Brain pericyte (primary cell): ENCODE data around the gene KCNB1.

Source experiments
- DNase-seq: peaks from one replicate; pipeline ENCODE4 v3.0.0-alpha.2; 2012; ENCODE audit warnings: low read depth, low spot score

KCNB1 gene

GRCh38 chr20:49437057-49437456 is 45.4 kb downstream of the KCNB1 start:
- no peak for DNase-seq

DNA sequence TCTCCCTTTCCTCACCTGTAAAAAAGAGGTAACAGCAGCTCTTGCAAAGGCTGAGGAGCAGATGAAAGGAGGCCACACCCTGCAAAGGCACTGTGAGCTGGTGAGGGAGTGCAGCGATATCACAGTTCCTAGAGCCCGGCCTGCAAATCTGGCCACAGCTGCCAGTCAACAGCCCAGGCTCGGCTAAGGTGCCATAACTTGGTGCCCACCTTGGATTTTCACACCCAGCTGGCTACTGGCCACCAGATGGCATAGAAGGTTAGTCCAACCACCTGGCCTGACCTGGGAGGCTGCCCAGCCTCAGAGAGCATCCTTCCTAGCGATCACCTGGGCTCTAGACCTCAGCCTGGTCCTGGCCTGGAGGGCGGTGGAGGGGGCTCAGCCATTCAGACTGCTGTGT is 46.8 kb downstream of the KCNB1 start:
- no peak for DNase-seq

DNA sequence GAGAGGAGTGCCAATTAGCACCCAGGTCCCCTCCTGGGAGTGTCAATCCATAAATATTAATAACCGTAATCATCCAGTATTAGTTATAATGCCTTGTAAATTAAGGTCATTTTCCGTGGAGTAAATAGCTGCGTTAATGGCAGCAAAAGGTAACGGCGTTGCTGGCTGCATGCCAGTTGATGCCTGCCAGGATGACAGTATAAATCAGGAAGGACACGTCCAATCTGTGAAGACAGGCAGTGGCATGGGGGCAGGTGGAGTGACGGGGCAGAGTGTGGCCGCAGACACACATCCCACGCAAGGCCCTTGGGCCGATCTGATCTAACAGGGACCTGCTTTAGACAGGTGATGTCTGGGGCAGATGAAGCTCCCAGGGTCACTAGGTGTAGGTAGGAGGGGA is 49.1 kb downstream of the KCNB1 start:
- no peak for DNase-seq

GRCh38 chr20:49432550-49432949 is 49.9 kb downstream of the KCNB1 start:
- no peak for DNase-seq

DNA sequence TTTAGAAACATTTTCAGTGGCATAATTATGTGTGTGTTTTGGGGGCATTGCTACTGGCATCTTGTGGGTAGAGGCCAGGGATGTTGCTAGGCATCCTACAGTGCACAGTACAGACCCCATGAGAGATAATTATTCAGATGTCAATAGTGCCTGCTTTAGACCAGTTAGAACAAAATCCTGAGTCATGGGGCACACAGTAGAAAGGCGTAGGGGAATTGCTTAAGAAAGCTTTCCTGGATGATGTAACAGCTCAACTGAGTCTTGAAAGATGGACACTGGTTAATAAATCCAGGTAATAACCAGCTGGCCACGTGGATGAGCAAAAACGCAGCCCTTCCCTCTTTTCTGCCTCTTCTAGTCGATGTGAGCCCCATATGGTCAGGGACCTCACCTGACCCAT is 51.1 kb downstream of the KCNB1 start:
- DNase-seq, result no peak

- no peak for DNase-seq
Observed at GRCh38 chr20:49430320-49430719, 52.1 kb downstream of the KCNB1 start.

DNA sequence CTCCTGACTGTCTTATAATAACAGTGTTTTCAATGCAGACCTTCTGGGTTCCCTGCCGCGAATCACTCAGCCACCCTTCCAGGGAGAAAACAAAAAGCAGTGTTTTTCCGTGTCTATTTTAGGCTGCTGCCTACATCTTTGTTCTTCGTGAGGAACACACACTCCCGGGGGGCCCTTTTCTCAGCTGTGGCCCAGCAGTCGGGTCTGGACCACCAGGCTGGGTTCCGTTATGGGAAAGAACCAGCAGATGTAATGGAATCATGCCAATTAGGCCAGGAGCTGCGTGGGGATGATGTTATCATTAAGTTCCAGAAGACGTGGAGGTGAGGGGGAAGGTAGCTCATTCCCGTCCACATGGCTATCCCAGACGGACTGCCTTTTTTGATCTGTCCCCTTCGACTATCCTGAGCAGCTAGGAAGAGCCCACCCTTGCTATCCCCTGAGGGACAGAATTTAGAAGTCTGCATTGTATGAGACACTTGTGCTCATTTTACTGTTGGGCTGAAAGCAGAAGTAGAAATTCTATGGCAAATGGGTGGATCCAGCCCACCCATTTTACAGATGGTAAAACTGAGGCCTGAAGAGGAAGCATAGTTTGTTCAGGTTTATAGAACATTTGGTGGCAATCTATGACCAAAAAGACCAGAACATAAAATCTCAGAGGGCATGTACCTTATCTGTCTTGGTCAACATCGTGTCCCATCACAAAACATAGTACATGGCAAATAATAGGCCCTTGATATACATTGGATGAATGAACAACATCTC is 54.5 kb downstream of the KCNB1 start:
- DNase-seq, result peak; percentile 81

DNA sequence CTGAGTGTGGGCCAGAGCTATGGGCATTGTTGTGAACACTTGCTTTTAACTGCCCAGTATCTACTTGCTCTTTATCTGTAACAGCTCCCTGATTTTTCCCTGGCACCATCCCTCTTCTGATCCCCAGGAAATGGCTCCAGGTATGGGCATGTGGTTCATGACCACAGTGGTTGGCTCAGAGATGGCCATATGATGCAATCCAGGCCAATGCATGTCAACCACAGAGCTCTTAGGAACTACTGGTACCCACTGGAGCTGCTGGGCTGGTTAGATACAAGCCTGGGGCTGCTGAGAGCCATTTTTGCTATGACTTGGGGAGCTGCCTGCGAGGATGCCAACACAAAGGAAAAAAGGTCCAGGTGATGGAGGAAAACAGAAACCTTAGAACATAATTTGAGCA is 55.6 kb downstream of the KCNB1 start:
- DNase-seq, result no peak

DNA sequence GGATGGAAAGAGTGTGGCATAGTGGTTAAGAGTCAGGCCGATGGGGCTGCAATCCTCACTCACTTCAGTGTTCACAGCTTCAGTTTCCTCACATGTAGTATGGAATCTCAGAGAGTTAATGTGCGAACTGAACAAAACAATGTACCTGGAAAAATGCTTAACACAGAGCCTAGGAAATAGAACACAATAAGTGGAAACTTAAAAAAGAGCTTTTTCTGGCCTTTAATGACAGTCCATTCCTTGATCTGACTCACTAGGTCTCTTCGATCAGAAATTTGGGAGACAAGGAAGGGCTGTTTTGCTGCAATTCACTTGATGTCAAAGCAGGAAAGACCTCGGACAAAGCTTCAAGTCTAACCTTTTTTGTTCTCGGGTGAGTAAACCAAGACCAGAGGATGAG is 56.1 kb downstream of the KCNB1 start:
- no peak for DNase-seq

DNA sequence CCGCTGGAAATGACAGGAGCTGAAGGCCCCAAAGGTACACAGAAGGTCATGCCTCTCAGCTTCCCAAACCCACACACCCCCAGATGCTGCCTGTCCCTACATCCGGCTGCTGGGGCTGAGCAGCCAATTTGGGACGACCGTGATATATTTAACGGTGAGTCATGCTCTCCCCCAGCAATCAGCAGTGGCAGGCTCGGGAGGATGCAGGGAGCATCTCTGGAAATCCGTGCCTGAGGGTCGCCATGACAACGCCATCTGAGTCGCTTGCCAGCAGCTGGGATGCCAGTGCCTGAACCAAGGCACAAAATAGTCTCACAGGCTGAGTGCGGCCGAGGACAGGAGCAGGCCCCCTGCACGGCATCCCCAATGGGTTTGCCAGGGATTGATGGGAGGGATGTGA is 57.9 kb downstream of the KCNB1 start:
- no peak for DNase-seq

GRCh38 chr20:49422161-49422560 is 60.3 kb downstream of the KCNB1 start:
- DNase-seq, result no peak

DNA sequence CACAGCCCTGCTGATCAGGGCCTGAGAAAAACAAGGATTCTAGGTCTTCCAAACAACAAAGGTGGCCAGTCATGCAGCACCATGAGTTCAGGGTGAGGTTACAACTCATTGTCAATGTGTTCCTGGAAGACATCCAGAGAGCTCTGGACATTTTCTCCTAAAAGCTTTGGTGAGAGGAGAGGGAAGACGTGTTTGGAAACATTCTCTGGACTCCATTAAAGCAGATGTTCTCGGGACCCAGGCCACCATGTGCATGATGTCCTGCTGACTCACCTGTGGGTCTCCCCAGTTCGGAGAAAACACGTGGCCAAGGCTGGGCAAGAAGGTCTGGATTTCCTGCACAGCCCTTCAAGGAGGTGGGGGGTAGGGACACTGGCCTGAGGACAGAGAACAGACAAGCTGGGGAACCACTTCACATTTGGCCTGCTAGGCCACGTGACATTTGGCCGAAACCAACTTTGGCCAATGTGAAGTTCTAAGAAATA is 61.6 kb downstream of the KCNB1 start:
- no peak for DNase-seq

DNA sequence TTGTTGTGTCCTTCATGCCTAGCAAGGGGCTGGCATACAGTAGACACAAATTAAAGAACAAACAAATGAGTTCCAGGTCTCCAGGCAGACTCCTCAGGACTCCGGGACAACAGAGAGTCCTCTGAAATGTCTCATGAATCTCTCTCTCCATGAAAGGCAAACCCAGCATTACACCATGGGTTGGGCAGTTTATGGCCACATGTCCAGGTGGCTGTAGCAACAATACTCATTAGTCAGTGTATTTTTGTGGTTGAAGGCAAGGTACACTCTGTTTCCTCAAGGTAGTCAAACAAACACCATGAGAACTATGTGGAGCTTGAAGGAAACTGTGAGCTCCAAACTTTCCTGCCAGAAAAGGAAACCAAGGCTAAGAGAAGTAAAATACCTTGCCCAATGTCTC is 62.2 kb downstream of the KCNB1 start:
- no peak for DNase-seq

DNA sequence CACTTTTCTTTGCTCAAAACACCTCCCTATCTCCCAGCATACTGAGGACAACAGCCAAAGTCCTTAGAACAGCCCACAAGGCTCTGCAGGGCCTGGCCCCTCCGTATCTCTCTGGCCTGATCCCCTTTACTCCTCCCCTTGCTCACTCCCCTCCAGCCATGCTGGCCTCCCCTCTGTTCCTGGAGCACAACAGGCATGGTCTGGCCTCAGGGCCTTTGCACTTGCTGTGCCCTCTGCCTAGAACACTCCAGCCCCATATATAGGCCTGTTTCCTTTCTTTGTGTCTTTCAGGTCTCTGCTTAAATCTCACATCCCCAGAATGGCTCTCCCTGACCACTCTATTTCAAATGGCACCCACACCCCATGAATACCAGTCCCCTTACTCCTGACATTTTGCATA is 62.7 kb downstream of the KCNB1 start:
- no peak for DNase-seq

DNA sequence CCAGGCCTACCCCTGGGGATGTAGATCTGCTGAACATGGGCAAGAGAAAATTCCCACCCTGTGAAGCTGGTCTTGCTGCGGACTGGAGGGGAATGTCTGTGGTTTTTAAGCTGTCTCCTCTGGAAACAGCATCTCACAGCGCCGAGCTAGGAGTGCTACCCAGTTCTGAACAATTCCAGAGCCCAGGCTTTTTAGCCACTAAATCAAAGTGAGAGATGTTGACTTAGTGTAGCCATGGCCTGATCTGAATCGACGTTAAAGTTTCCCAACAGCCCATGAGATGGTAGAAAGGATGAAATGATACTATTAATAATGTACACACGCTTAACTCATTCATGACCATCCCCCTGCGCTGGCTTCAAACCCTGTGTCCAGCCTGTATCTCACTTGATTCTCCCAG is 63.7 kb downstream of the KCNB1 start:
- no peak for DNase-seq

GRCh38 chr20:49417843-49418555 is 64.5 kb downstream of the KCNB1 start:
- DNase-seq, result no peak

DNA sequence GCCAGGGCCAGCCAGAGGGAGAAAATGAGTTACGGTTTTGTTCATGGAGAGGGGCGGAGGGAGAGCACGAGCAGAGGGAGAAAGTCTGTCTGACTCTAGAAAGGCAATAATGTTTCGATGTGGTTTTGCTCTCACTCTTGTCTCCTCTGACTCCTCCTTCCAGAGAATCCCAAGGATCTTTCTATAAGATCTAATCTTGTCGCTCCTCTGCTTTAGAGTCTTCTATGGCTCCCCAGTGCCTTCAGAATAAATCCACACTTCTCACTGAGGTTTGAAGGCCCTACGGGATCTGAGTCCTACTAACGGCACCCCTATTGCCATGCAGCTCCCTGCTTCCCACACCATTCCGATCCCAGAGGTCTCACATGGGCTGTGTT is 66.8 kb downstream of the KCNB1 start:
- no peak for DNase-seq

- no peak for DNase-seq
Observed at GRCh38 chr20:49415005-49415667, 67.3 kb downstream of the KCNB1 start.

- DNase-seq, result no peak
Observed at GRCh38 chr20:49413677-49414076, 68.8 kb downstream of the KCNB1 start.

- DNase-seq, result no peak
Observed at GRCh38 chr20:49412953-49413352, 69.5 kb downstream of the KCNB1 start.

DNA sequence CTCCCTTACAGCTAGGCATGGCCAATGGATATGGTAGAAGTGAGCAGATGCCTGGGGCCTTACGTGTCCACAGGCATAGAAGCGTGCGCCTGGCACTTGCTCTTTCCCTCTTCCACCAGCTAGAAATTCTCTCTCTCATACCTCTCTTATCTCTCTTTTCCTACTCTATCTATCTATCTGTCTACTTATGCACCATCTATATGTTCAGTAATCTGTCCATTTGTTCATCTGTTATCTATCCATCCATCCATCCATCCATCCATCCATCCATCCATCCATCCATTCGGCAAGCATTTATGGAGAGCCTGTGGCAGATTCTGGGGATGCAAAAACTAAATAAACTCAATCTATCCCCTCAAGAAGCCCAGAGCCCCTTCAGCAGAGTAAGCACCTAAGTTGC is 70.2 kb downstream of the KCNB1 start:
- no peak for DNase-seq

DNA sequence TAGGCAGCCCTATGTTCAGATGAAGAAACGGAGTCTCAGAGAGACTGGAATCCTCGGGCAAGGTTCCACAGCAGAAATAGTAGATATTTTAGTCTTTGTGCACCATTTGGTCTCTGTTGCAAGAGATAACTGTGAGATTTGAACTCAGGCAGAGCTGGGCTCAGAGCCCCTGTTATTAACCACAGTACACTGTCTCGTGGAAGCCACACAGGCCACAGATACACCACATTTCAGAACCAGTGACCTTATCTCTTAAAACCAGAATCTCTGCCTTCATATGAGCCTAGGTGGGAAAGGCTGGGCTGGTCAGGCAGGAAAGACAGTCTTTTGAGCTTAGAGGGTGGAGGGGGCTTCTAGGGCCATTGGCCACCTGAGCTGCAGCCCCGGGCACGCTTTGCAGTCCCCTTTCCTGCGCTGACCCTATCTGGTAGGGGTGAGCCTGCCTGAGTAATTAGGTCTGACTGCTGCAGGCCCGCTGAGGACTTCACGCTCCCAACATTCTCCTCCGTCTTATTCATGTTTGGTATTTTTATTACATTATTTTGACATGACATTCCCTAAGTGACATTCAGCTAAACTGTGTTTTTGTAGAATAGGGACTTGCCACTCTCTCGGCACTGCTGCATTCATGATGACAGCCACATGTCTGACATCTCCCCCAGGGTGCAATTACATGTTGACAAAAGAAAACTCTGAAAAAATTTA is 71.1 kb downstream of the KCNB1 start:
- DNase-seq, result no peak
